Spleen (tissue), 7 donors: Measurements from ENCODE around the gene MIDN.

Experiments
- POLR2A ChIP-seq, 3 donors: fragments of 450-650 bp; IDR thresholded peaks; one replicate each; pipeline ENCODE4 v1.5.1; 2017; ENCODE audit warnings: antibody characterized with exemption in 3 of 3, mild to moderate bottlenecking in 1 of 3
- POLR2AphosphoS5 ChIP-seq, 3 donors: sonication (generic); formaldehyde crosslinking; IDR thresholded peaks; one replicate each; pipeline ENCODE4 v1.5.1; 2017; ENCODE audit warnings: antibody characterized with exemption in 3 of 3
- TF ChIP-seq, protein P1 (sequence below), 11 experiments: fragments of 200-600 bp in 7 of 11; fragments of 450-650 bp in 4 of 11; sonication (generic) in 4 of 11; IDR thresholded peaks in 8 of 11; conservative IDR thresholded peaks in 3 of 11; 1 replicate in 7 of 11; 2 replicates in 4 of 11; pipeline versions ENCODE4 v1.4.0 to v1.8.0; 2016 to 2021; ENCODE audit warnings: antibody characterized with exemption in 11 of 11, inconsistent platforms in 4 of 11, mild to moderate bottlenecking in 1 of 11
- donor health status: DM: no; HTN: no; CAD: no; lungs with moderate emphysema.
- donor health status: DM: no; HTN: no; CAD: no.
- donor health status: DM: no; HTN: no; CAD: no.

GRCh38 chr19:1296078-1296477, 47.7 kb downstream of the MIDN start:
- TF ChIP-seq, protein P1, sequence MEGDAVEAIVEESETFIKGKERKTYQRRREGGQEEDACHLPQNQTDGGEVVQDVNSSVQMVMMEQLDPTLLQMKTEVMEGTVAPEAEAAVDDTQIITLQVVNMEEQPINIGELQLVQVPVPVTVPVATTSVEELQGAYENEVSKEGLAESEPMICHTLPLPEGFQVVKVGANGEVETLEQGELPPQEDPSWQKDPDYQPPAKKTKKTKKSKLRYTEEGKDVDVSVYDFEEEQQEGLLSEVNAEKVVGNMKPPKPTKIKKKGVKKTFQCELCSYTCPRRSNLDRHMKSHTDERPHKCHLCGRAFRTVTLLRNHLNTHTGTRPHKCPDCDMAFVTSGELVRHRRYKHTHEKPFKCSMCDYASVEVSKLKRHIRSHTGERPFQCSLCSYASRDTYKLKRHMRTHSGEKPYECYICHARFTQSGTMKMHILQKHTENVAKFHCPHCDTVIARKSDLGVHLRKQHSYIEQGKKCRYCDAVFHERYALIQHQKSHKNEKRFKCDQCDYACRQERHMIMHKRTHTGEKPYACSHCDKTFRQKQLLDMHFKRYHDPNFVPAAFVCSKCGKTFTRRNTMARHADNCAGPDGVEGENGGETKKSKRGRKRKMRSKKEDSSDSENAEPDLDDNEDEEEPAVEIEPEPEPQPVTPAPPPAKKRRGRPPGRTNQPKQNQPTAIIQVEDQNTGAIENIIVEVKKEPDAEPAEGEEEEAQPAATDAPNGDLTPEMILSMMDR (IDR thresholded peaks at IDR 0.05 in 8 of 11, conservative IDR thresholded peaks at IDR 0.05 in 3 of 11), result no peak
- TF ChIP-seq POLR2AphosphoS5 (IDR thresholded peaks at IDR 0.05), result no peak
- no peak for TF ChIP-seq POLR2A (IDR thresholded peaks at IDR 0.05)
